ENCODE results near the gene LACTBL1.

DNA sequence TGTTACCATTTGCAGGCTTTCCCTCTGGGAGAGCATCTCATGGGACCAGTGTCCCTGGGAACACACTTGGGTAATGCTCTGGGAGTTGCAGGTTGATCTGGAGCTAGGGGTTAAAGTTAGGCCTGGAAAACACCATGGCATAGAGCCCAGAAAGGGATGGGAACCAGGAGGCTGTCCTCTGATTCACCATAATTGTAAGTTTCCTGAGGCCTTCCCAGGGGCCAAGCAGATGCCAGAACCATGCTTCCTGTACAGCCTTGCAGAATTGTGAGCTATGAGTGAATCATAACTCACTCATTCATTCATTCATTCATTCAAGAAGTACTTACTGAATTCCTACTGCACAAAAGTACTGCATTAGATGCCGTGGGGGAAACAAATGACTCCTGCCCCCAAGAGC is 50.0 kb downstream of the LACTBL1 start:
- TF ChIP-seq, protein P1, sequence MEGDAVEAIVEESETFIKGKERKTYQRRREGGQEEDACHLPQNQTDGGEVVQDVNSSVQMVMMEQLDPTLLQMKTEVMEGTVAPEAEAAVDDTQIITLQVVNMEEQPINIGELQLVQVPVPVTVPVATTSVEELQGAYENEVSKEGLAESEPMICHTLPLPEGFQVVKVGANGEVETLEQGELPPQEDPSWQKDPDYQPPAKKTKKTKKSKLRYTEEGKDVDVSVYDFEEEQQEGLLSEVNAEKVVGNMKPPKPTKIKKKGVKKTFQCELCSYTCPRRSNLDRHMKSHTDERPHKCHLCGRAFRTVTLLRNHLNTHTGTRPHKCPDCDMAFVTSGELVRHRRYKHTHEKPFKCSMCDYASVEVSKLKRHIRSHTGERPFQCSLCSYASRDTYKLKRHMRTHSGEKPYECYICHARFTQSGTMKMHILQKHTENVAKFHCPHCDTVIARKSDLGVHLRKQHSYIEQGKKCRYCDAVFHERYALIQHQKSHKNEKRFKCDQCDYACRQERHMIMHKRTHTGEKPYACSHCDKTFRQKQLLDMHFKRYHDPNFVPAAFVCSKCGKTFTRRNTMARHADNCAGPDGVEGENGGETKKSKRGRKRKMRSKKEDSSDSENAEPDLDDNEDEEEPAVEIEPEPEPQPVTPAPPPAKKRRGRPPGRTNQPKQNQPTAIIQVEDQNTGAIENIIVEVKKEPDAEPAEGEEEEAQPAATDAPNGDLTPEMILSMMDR (conservative IDR thresholded peaks at IDR 0.05 in 1 of 2, IDR thresholded peaks at IDR 0.05 in 1 of 2; ENCODE audit: low read depth in 1 of 2, low read length in 2 of 2) = no peak
- no peak for TF ChIP-seq EZH2 (IDR thresholded peaks at IDR 0.05; ENCODE audit: low read length, missing control alignments)
